H9 (cell line): ENCODE results near the gene TESK1. TPM values are rescaled to one million over a fixed set of nuclear protein-coding genes. Genes with fewer than 3 reads are reported as not detected.

Experiments
- DNase-seq: peaks from one replicate; pipeline ENCODE4 v3.0.0-alpha.2; 2017
- H2AFZ ChIP-seq: one replicate; pipeline ENCODE4 v1.6.1; 2013; ENCODE audit warnings: mild to moderate bottlenecking, low read length, control low read depth, moderate library complexity
- H2AK5ac ChIP-seq: 2 replicates; pipeline ENCODE4 v1.6.1; 2013; ENCODE audit warnings: low read length, control low read depth, mixed read lengths; ENCODE audit not compliant: insufficient read length
- H2BK120ac ChIP-seq: one replicate; pipeline ENCODE4 v1.6.1; 2013; ENCODE audit warnings: low read depth, mild to moderate bottlenecking, low read length, control low read depth, inconsistent platforms; ENCODE audit not compliant: poor library complexity, severe bottlenecking
- H2BK12ac ChIP-seq: 2 replicates; pipeline ENCODE4 v1.6.1; 2013; ENCODE audit warnings: low read length, control low read depth, mixed read lengths, low read depth; ENCODE audit not compliant: insufficient read length
- H2BK15ac ChIP-seq: 2 replicates; pipeline ENCODE4 v1.6.1; 2013; ENCODE audit warnings: low read depth, low read length, control low read depth
- H2BK20ac ChIP-seq: one replicate; pipeline ENCODE4 v1.6.1; 2013; ENCODE audit warnings: low read depth, mild to moderate bottlenecking, low read length, control low read depth, inconsistent platforms; ENCODE audit not compliant: poor library complexity, severe bottlenecking
- H2BK5ac ChIP-seq: 2 replicates; pipeline ENCODE4 v1.6.1; 2013; ENCODE audit warnings: low read length, control low read depth, mixed read lengths; ENCODE audit not compliant: insufficient read length
- H3K14ac ChIP-seq: 2 replicates; pipeline ENCODE4 v1.6.1; 2013; ENCODE audit warnings: low read length, control low read depth; ENCODE audit not compliant: insufficient read depth
- H3K18ac ChIP-seq: 2 replicates; pipeline ENCODE4 v1.6.1; 2013; ENCODE audit warnings: low read depth, mild to moderate bottlenecking, mixed read lengths, low read length, control low read depth; ENCODE audit not compliant: insufficient read length
- H3K23ac ChIP-seq: 2 replicates; pipeline ENCODE4 v1.6.1; 2013; ENCODE audit warnings: low read length, control low read depth, mixed read lengths, low read depth; ENCODE audit not compliant: insufficient read length
- H3K23me2 ChIP-seq: 2 replicates; pipeline ENCODE4 v1.6.1; 2013; ENCODE audit warnings: low read depth, mild to moderate bottlenecking, mixed read lengths, low read length, control low read depth; ENCODE audit not compliant: insufficient read length, poor library complexity, severe bottlenecking
- H3K27ac ChIP-seq: 2 replicates; pipeline ENCODE4 v1.5.1; 2013; ENCODE audit warnings: low read length, control low read depth, mixed read lengths, low read depth; ENCODE audit not compliant: insufficient read length
- H3K27me3 ChIP-seq: 2 replicates; pipeline ENCODE4 v1.6.1; 2013; ENCODE audit warnings: low read length, control low read depth, inconsistent platforms; ENCODE audit not compliant: insufficient read depth
- H3K4ac ChIP-seq: 2 replicates; pipeline ENCODE4 v1.6.1; 2013; ENCODE audit warnings: low read depth, mild to moderate bottlenecking, control low read depth, inconsistent platforms, low read length, moderate library complexity
- H3K4me1 ChIP-seq: 2 replicates; pipeline ENCODE4 v1.6.1; 2013; ENCODE audit warnings: low read length, control low read depth, inconsistent platforms; ENCODE audit not compliant: insufficient read depth
- H3K4me2 ChIP-seq: 2 replicates; pipeline ENCODE4 v1.6.1; 2013; ENCODE audit warnings: low read length, control low read depth, mixed read lengths; ENCODE audit not compliant: insufficient read length, insufficient read depth
- H3K56ac ChIP-seq: 2 replicates; pipeline ENCODE4 v1.6.1; 2013; ENCODE audit warnings: low read depth, mild to moderate bottlenecking, mixed read lengths, low read length, control low read depth; ENCODE audit not compliant: insufficient read length
- H3K79me1 ChIP-seq: 2 replicates; pipeline ENCODE4 v1.6.1; 2013; ENCODE audit warnings: low read depth, mild to moderate bottlenecking, moderate library complexity, low read length, control low read depth, inconsistent platforms; ENCODE audit not compliant: insufficient read depth, poor library complexity, severe bottlenecking
- H3K79me2 ChIP-seq: 2 replicates; pipeline ENCODE4 v1.6.1; 2013; ENCODE audit warnings: low read length, control low read depth, inconsistent platforms; ENCODE audit not compliant: insufficient read depth
- H3K9ac ChIP-seq: 2 replicates; pipeline ENCODE4 v1.6.1; 2013; ENCODE audit warnings: low read length, control low read depth, mixed read lengths; ENCODE audit not compliant: insufficient read length; ENCODE audit errors: extremely low read depth
- H3K9me3 ChIP-seq: one replicate; pipeline ENCODE4 v1.6.1; 2013; ENCODE audit warnings: low read depth, low read length, inconsistent platforms; ENCODE audit not compliant: control insufficient read depth
- H3T11ph ChIP-seq: one replicate; pipeline ENCODE4 v1.6.1; 2013; ENCODE audit warnings: mild to moderate bottlenecking, low read length, control low read depth, inconsistent platforms
- H4K20me1 ChIP-seq: one replicate; pipeline ENCODE4 v1.6.1; 2013; ENCODE audit not compliant: control insufficient read depth, insufficient read length, insufficient read depth
- H4K5ac ChIP-seq: 2 replicates; pipeline ENCODE4 v1.6.1; 2013; ENCODE audit warnings: low read depth, mild to moderate bottlenecking, mixed read lengths, low read length, control low read depth; ENCODE audit not compliant: insufficient read length
- H4K8ac ChIP-seq: replicated peaks from 2 replicates; pipeline ENCODE4 v1.6.1; 2013; ENCODE audit warnings: low read length, control low read depth, mixed read lengths, low read depth; ENCODE audit not compliant: insufficient read length
- H4K91ac ChIP-seq: 2 replicates; pipeline ENCODE4 v1.6.1; 2013; ENCODE audit warnings: low read depth, mild to moderate bottlenecking, moderate library complexity, mixed read lengths, low read length, control low read depth; ENCODE audit not compliant: insufficient read length
- H3K27ac Mint-ChIP-seq, 3 experiments: 2 replicates in 2 of 3; 3 replicates in 1 of 3; pipeline ENCODE4 v1.8.0; 2020 to 2021; ENCODE audit warnings: mixed read lengths in 3 of 3, mild to moderate bottlenecking in 1 of 3, moderate library complexity in 1 of 3
- H3K27me3 Mint-ChIP-seq: 2 replicates; pipeline ENCODE4 v1.8.0; 2021; ENCODE audit warnings: low read depth, mild to moderate bottlenecking, moderate library complexity, mixed read lengths
- H3K36me3 Mint-ChIP-seq, 3 experiments: 2 replicates in 2 of 3; 3 replicates in 1 of 3; pipeline ENCODE4 v1.8.0; 2020 to 2021; ENCODE audit warnings: low read depth in 3 of 3, mixed read lengths in 3 of 3; ENCODE audit not compliant: insufficient read depth in 1 of 3
- H3K4me1 Mint-ChIP-seq, 2 experiments: 2 replicates each; pipeline ENCODE4 v1.8.0; 2020; ENCODE audit warnings: mixed read lengths in 2 of 2
- H3K4me3 Mint-ChIP-seq, 2 experiments: 2 replicates in 1 of 2; 3 replicates in 1 of 2; pipeline ENCODE4 v1.8.0; 2020 to 2021; ENCODE audit warnings: mild to moderate bottlenecking in 2 of 2, mixed read lengths in 2 of 2, moderate library complexity in 1 of 2
- H3K9me3 Mint-ChIP-seq, 2 experiments: 2 replicates in 1 of 2; 3 replicates in 1 of 2; pipeline ENCODE4 v1.8.0; 2020; ENCODE audit warnings: mild to moderate bottlenecking in 2 of 2, mixed read lengths in 2 of 2, moderate library complexity in 1 of 2
- CTCF ChIP-seq: fragments of 200-600 bp; sonication (generic); conservative IDR thresholded peaks from 3 replicates; pipeline ENCODE4 v1.8.0; 2021; ENCODE audit warnings: antibody characterized with exemption, mild to moderate bottlenecking
- WGBS: extraction: QIAGEN DNeasy Blood & Tissue Kit; methylation state at CpG from one replicate; pipeline ENCODE4 v1.1.7; 2013; ENCODE audit warnings: missing lambda C conversion rate, low lambda C conversion rate, mixed read lengths; ENCODE audit not compliant: insufficient read length; ENCODE audit errors: extremely low coverage; 5-methylcytosine and 5-hydroxymethylcytosine counted together
- total RNA-seq: library from RNA; stranded (reverse); gene quantifications from 2 replicates; pipeline ENCODE4 v1.2.1, GENCODE V29; 2021

TESK1 gene
- total RNA-seq, 1 experiment from 2014 or later = 28.6 TPM

DNA sequence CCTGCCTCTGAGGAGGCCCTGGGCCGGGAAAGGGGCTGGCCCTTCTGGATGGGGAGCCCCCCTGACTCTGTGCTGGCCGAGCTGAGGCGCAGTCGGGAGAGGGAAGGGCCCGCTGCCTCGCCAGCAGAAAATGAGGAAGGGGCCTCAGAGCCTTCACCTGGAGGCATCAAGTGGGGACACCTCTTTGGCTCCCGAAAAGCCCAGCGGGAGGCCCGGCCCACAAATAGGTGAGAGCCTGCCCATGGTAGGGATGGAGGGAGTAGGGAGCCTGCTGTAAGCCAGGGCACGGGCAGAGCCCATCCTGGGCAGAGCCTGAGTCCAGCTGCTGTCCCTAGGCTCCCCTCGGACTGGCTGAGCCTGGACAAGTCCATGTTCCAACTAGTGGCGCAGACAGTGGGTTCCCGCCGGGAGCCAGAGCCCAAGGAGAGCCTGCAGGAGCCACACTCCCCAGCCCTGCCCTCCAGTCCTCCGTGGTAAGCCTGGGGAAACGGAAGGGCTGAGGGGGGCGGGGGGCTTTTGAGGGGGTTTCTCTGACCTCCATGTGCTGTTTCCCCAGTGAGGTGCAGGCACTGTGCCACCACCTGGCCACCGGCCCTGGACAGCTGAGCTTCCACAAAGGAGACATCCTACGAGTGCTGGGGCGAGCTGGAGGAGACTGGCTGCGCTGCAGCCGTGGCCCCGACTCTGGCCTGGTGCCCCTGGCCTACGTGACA, 44.3 kb upstream of the TESK1 start:
- Histone ChIP-seq H3K9me3 (no peaks in the 10 kb centered on the region), H3K14ac (no peak overlapping the region), H3T11ph (no peak overlapping the region), H3K79me2 (no peaks in the 10 kb centered on the region), H2BK15ac (no peak overlapping the region), H3K4me2 (no peak overlapping the region), H3K9ac (no peak overlapping the region), H3K27ac (no peak overlapping the region), H3K23me2 (no peaks in the 10 kb centered on the region), H2AFZ (no peak overlapping the region), H4K91ac (no peak overlapping the region), H2BK20ac (no peak overlapping the region), H3K27me3 (no peaks in the 10 kb centered on the region), H2BK5ac (no peak overlapping the region), H4K20me1 (no peaks in the 10 kb centered on the region), H4K5ac (no peak overlapping the region), H3K23ac (no peak overlapping the region), H3K79me1 (no peaks in the 10 kb centered on the region), H3K56ac (no peak overlapping the region), H3K18ac (no peak overlapping the region), H3K4me1 (no peaks in the 10 kb centered on the region), H4K8ac (no peak overlapping the region), H2BK12ac (no peak overlapping the region), H2AK5ac (no peak overlapping the region), H2BK120ac (no peak overlapping the region), H3K4ac (no peak overlapping the region)
- H3K9me3 Mint-ChIP-seq = no peaks in the 10 kb centered on the region
- no peak for TF ChIP-seq CTCF
- WGBS = no CpG with 5 or more reads among the region's 24 CpGs
- no peaks in the 10 kb centered on the region for H3K27me3 Mint-ChIP-seq
- peaks cover 0 to 6% (median 0%) of the 10 kb centered on the region in 3 experiments; a peak in 4 of 7 replicates for H3K36me3 Mint-ChIP-seq
- H3K4me1 Mint-ChIP-seq = peaks cover 8 to 16% of the 10 kb centered on the region in 2 experiments
- H3K4me3 Mint-ChIP-seq = no peak overlapping the region
- H3K27ac Mint-ChIP-seq = no peak overlapping the region
- no peak for DNase-seq
